H9 (cell line): ENCODE data around the gene NCAN. TPM values are rescaled to one million over a fixed set of nuclear protein-coding genes. Genes with fewer than 3 reads are reported as not detected.

Experiments used
- DNase-seq: peaks from one replicate; pipeline ENCODE4 v3.0.0-alpha.2; 2017
- H2AFZ ChIP-seq: one replicate; pipeline ENCODE4 v1.6.1; 2013; ENCODE audit warnings: mild to moderate bottlenecking, low read length, control low read depth, moderate library complexity
- H2AK5ac ChIP-seq: 2 replicates; pipeline ENCODE4 v1.6.1; 2013; ENCODE audit warnings: low read length, control low read depth, mixed read lengths; ENCODE audit not compliant: insufficient read length
- H2BK120ac ChIP-seq: one replicate; pipeline ENCODE4 v1.6.1; 2013; ENCODE audit warnings: low read depth, mild to moderate bottlenecking, low read length, control low read depth, inconsistent platforms; ENCODE audit not compliant: poor library complexity, severe bottlenecking
- H2BK12ac ChIP-seq: 2 replicates; pipeline ENCODE4 v1.6.1; 2013; ENCODE audit warnings: low read length, control low read depth, mixed read lengths, low read depth; ENCODE audit not compliant: insufficient read length
- H2BK15ac ChIP-seq: 2 replicates; pipeline ENCODE4 v1.6.1; 2013; ENCODE audit warnings: low read depth, low read length, control low read depth
- H2BK20ac ChIP-seq: one replicate; pipeline ENCODE4 v1.6.1; 2013; ENCODE audit warnings: low read depth, mild to moderate bottlenecking, low read length, control low read depth, inconsistent platforms; ENCODE audit not compliant: poor library complexity, severe bottlenecking
- H2BK5ac ChIP-seq: 2 replicates; pipeline ENCODE4 v1.6.1; 2013; ENCODE audit warnings: low read length, control low read depth, mixed read lengths; ENCODE audit not compliant: insufficient read length
- H3K14ac ChIP-seq: 2 replicates; pipeline ENCODE4 v1.6.1; 2013; ENCODE audit warnings: low read length, control low read depth; ENCODE audit not compliant: insufficient read depth
- H3K18ac ChIP-seq: 2 replicates; pipeline ENCODE4 v1.6.1; 2013; ENCODE audit warnings: low read depth, mild to moderate bottlenecking, mixed read lengths, low read length, control low read depth; ENCODE audit not compliant: insufficient read length
- H3K23ac ChIP-seq: 2 replicates; pipeline ENCODE4 v1.6.1; 2013; ENCODE audit warnings: low read length, control low read depth, mixed read lengths, low read depth; ENCODE audit not compliant: insufficient read length
- H3K23me2 ChIP-seq: 2 replicates; pipeline ENCODE4 v1.6.1; 2013; ENCODE audit warnings: low read depth, mild to moderate bottlenecking, mixed read lengths, low read length, control low read depth; ENCODE audit not compliant: insufficient read length, poor library complexity, severe bottlenecking
- H3K27ac ChIP-seq: 2 replicates; pipeline ENCODE4 v1.5.1; 2013; ENCODE audit warnings: low read length, control low read depth, mixed read lengths, low read depth; ENCODE audit not compliant: insufficient read length
- H3K27me3 ChIP-seq: 2 replicates; pipeline ENCODE4 v1.6.1; 2013; ENCODE audit warnings: low read length, control low read depth, inconsistent platforms; ENCODE audit not compliant: insufficient read depth
- H3K4ac ChIP-seq: 2 replicates; pipeline ENCODE4 v1.6.1; 2013; ENCODE audit warnings: low read depth, mild to moderate bottlenecking, control low read depth, inconsistent platforms, low read length, moderate library complexity
- H3K4me1 ChIP-seq: 2 replicates; pipeline ENCODE4 v1.6.1; 2013; ENCODE audit warnings: low read length, control low read depth, inconsistent platforms; ENCODE audit not compliant: insufficient read depth
- H3K4me2 ChIP-seq: 2 replicates; pipeline ENCODE4 v1.6.1; 2013; ENCODE audit warnings: low read length, control low read depth, mixed read lengths; ENCODE audit not compliant: insufficient read length, insufficient read depth
- H3K56ac ChIP-seq: 2 replicates; pipeline ENCODE4 v1.6.1; 2013; ENCODE audit warnings: low read depth, mild to moderate bottlenecking, mixed read lengths, low read length, control low read depth; ENCODE audit not compliant: insufficient read length
- H3K79me1 ChIP-seq: 2 replicates; pipeline ENCODE4 v1.6.1; 2013; ENCODE audit warnings: low read depth, mild to moderate bottlenecking, moderate library complexity, low read length, control low read depth, inconsistent platforms; ENCODE audit not compliant: insufficient read depth, poor library complexity, severe bottlenecking
- H3K79me2 ChIP-seq: 2 replicates; pipeline ENCODE4 v1.6.1; 2013; ENCODE audit warnings: low read length, control low read depth, inconsistent platforms; ENCODE audit not compliant: insufficient read depth
- H3K9ac ChIP-seq: 2 replicates; pipeline ENCODE4 v1.6.1; 2013; ENCODE audit warnings: low read length, control low read depth, mixed read lengths; ENCODE audit not compliant: insufficient read length; ENCODE audit errors: extremely low read depth
- H3K9me3 ChIP-seq: one replicate; pipeline ENCODE4 v1.6.1; 2013; ENCODE audit warnings: low read depth, low read length, inconsistent platforms; ENCODE audit not compliant: control insufficient read depth
- H3T11ph ChIP-seq: one replicate; pipeline ENCODE4 v1.6.1; 2013; ENCODE audit warnings: mild to moderate bottlenecking, low read length, control low read depth, inconsistent platforms
- H4K20me1 ChIP-seq: one replicate; pipeline ENCODE4 v1.6.1; 2013; ENCODE audit not compliant: control insufficient read depth, insufficient read length, insufficient read depth
- H4K5ac ChIP-seq: 2 replicates; pipeline ENCODE4 v1.6.1; 2013; ENCODE audit warnings: low read depth, mild to moderate bottlenecking, mixed read lengths, low read length, control low read depth; ENCODE audit not compliant: insufficient read length
- H4K8ac ChIP-seq: replicated peaks from 2 replicates; pipeline ENCODE4 v1.6.1; 2013; ENCODE audit warnings: low read length, control low read depth, mixed read lengths, low read depth; ENCODE audit not compliant: insufficient read length
- H4K91ac ChIP-seq: 2 replicates; pipeline ENCODE4 v1.6.1; 2013; ENCODE audit warnings: low read depth, mild to moderate bottlenecking, moderate library complexity, mixed read lengths, low read length, control low read depth; ENCODE audit not compliant: insufficient read length
- H3K27ac Mint-ChIP-seq, 3 experiments: 2 replicates in 2 of 3; 3 replicates in 1 of 3; pipeline ENCODE4 v1.8.0; 2020 to 2021; ENCODE audit warnings: mixed read lengths in 3 of 3, mild to moderate bottlenecking in 1 of 3, moderate library complexity in 1 of 3
- H3K27me3 Mint-ChIP-seq: 2 replicates; pipeline ENCODE4 v1.8.0; 2021; ENCODE audit warnings: low read depth, mild to moderate bottlenecking, moderate library complexity, mixed read lengths
- H3K36me3 Mint-ChIP-seq, 3 experiments: 2 replicates in 2 of 3; 3 replicates in 1 of 3; pipeline ENCODE4 v1.8.0; 2020 to 2021; ENCODE audit warnings: low read depth in 3 of 3, mixed read lengths in 3 of 3; ENCODE audit not compliant: insufficient read depth in 1 of 3
- H3K4me1 Mint-ChIP-seq, 2 experiments: 2 replicates each; pipeline ENCODE4 v1.8.0; 2020; ENCODE audit warnings: mixed read lengths in 2 of 2
- H3K4me3 Mint-ChIP-seq, 2 experiments: 2 replicates in 1 of 2; 3 replicates in 1 of 2; pipeline ENCODE4 v1.8.0; 2020 to 2021; ENCODE audit warnings: mild to moderate bottlenecking in 2 of 2, mixed read lengths in 2 of 2, moderate library complexity in 1 of 2
- H3K9me3 Mint-ChIP-seq, 2 experiments: 2 replicates in 1 of 2; 3 replicates in 1 of 2; pipeline ENCODE4 v1.8.0; 2020; ENCODE audit warnings: mild to moderate bottlenecking in 2 of 2, mixed read lengths in 2 of 2, moderate library complexity in 1 of 2
- WGBS: extraction: QIAGEN DNeasy Blood & Tissue Kit; methylation state at CpG from one replicate; pipeline ENCODE4 v1.1.7; 2013; ENCODE audit warnings: missing lambda C conversion rate, low lambda C conversion rate, mixed read lengths; ENCODE audit not compliant: insufficient read length; ENCODE audit errors: extremely low coverage; 5-methylcytosine and 5-hydroxymethylcytosine counted together
- total RNA-seq: library from RNA; stranded (reverse); gene quantifications from 2 replicates; pipeline ENCODE4 v1.2.1, GENCODE V29; 2021
- TF ChIP-seq, protein P1 (sequence below): fragments of 200-600 bp; sonication (generic); conservative IDR thresholded peaks from 3 replicates; pipeline ENCODE4 v1.8.0; 2021; ENCODE audit warnings: antibody characterized with exemption, mild to moderate bottlenecking

NCAN gene
- total RNA-seq, 1 experiment from 2014 or later, result 1.6 TPM

DNA sequence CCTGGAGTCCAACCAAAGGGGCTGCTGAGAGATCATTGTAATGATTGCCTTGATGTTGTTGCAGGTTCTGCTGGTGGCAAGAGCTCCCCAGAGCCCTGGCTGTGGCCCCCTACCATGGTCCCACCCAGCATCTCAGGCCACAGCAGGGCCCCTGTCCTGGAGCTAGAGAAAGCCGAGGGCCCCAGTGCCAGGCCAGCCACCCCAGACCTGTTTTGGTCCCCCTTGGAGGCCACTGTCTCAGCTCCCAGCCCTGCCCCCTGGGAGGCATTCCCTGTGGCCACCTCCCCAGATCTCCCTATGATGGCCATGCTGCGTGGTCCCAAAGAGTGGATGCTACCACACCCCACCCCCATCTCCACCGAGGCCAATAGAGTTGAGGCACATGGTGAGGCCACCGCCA lies 15.5 kb downstream of the NCAN start:
- no peaks in the 10 kb centered on the region for H3K4me1 ChIP-seq
- no peak overlapping the region for H2AFZ ChIP-seq
- no peak overlapping the region for H3K56ac ChIP-seq
- Mint-ChIP-seq H3K36me3 (no peaks in the 10 kb centered on the region), H3K27ac (no peak overlapping the region), H3K27me3 (peaks cover 94% of the 10 kb centered on the region), H3K9me3 (peaks cover 0 to 9% of the 10 kb centered on the region in 2 experiments; a peak in 3 of 5 replicates), H3K4me3 (no peak overlapping the region), H3K4me1 (peaks cover 0 to 3% of the 10 kb centered on the region in 2 experiments; a peak in 1 of 4 replicates)
- no peak overlapping the region for H3K14ac ChIP-seq
- H3K4ac ChIP-seq, result no peak overlapping the region
- no peaks in the 10 kb centered on the region for H3K79me2 ChIP-seq
- H2BK20ac ChIP-seq, result no peak overlapping the region
- H3T11ph ChIP-seq, result no peak overlapping the region
- H4K91ac ChIP-seq, result no peak overlapping the region
- no peak overlapping the region for H2BK5ac ChIP-seq
- H3K23ac ChIP-seq, result no peak overlapping the region
- no peak for DNase-seq
- H3K9ac ChIP-seq, result no peak overlapping the region
- no peaks in the 10 kb centered on the region for H3K9me3 ChIP-seq
- no peak overlapping the region for H2BK12ac ChIP-seq
- H3K23me2 ChIP-seq, result no peaks in the 10 kb centered on the region
- no peaks in the 10 kb centered on the region for H3K79me1 ChIP-seq
- H3K27ac ChIP-seq, result no peak overlapping the region
- no peak overlapping the region for H3K18ac ChIP-seq
- no peak overlapping the region for H3K4me2 ChIP-seq
- H4K20me1 ChIP-seq, result no peaks in the 10 kb centered on the region
- H2BK15ac ChIP-seq, result no peak overlapping the region
- WGBS, result no CpG with 5 or more reads among the region's 4 CpGs
- H2AK5ac ChIP-seq, result no peak overlapping the region
- TF ChIP-seq, protein P1, sequence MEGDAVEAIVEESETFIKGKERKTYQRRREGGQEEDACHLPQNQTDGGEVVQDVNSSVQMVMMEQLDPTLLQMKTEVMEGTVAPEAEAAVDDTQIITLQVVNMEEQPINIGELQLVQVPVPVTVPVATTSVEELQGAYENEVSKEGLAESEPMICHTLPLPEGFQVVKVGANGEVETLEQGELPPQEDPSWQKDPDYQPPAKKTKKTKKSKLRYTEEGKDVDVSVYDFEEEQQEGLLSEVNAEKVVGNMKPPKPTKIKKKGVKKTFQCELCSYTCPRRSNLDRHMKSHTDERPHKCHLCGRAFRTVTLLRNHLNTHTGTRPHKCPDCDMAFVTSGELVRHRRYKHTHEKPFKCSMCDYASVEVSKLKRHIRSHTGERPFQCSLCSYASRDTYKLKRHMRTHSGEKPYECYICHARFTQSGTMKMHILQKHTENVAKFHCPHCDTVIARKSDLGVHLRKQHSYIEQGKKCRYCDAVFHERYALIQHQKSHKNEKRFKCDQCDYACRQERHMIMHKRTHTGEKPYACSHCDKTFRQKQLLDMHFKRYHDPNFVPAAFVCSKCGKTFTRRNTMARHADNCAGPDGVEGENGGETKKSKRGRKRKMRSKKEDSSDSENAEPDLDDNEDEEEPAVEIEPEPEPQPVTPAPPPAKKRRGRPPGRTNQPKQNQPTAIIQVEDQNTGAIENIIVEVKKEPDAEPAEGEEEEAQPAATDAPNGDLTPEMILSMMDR, result no peak
- H3K27me3 ChIP-seq, result peaks cover 4% of the 10 kb centered on the region; the same call in 1 of the 2 replicates
- no peak overlapping the region for H2BK120ac ChIP-seq
- no peak overlapping the region for H4K8ac ChIP-seq
- no peak overlapping the region for H4K5ac ChIP-seq
